SK-N-SH treated with all-trans-retinoic acid at 6 μM for 48 hours (cell line): ENCODE measurements around the gene ATL1.

ENCODE experiments used
- ARNTL ChIP-seq: fragments of 450-650 bp; formaldehyde crosslinking; IDR thresholded peaks from 2 replicates; pipeline ENCODE4 v1.5.0; 2020; ENCODE audit warnings: low read depth, mild to moderate bottlenecking, moderate library complexity, borderline replicate concordance
- TOX ChIP-seq: fragments of 250-450 bp; sonication (Bioruptor Pico); IDR thresholded peaks from 2 replicates; pipeline ENCODE4 v1.8.0; 2021; ENCODE audit warnings: mild to moderate bottlenecking, moderate library complexity, borderline replicate concordance
- ZNF565 ChIP-seq: fragments of 450-650 bp; formaldehyde crosslinking; conservative IDR thresholded peaks from 2 replicates; pipeline ENCODE4 v1.5.0; 2020; ENCODE audit warnings: low read depth, mild to moderate bottlenecking, moderate library complexity

DNA sequence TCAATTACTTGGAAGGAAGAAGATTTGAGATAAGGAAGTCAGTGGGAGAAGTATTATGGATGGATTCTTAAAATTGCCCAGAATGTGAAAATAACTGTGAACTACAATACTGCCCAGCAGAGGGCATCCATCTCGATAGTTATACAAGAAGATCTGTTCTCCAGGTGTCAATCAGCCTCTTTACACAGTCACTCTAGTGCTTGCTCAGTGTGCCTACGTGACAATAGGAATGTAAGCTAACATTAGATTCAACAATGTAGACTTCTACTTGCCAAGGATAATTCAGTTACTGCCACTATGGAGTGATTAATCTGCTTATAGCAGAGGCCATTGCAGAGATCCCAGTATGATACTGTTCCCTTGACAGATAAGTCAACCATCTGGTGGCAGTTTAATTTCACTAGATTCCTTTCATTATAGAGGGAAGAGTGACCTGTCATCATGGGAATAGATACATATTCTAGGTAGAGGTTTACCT lies 17.0 kb upstream of the ATL1 start:
- TF ChIP-seq ARNTL (CRISPR knock-in tag) (no peak), ZNF565 (CRISPR knock-in tag) (no peak), TOX (CRISPR knock-in tag) (no peak)
